NCI-H82 (cell line): ENCODE measurements around the gene STX17.
"Not testable (repeated sequence)": the region's sequence is repeated elsewhere in the genome, so short reads cannot be mapped to it uniquely, and the experiment has no call there.

ENCODE experiments used
- DNase-seq: peaks from one replicate; lab custom pipeline; 2025; lab: John Stamatoyannopoulos, UW

STX17 gene

GRCh38 chr9:99971410-99971809 is 65.0 kb downstream of the STX17 start:
- DNase-seq: no peak

GRCh38 chr9:99973455-99973854 is 67.0 kb downstream of the STX17 start:
- no peak for DNase-seq

- no peak for DNase-seq
Observed at GRCh38 chr9:99977033-99977792, 70.8 kb downstream of the STX17 start.

- peak; percentile 30 for DNase-seq
Observed at GRCh38 chr9:99978221-99978620, 71.8 kb downstream of the STX17 start.

GRCh38 chr9:99980598-99980997 is 74.1 kb downstream of the STX17 start:
- DNase-seq: no peak

DNA sequence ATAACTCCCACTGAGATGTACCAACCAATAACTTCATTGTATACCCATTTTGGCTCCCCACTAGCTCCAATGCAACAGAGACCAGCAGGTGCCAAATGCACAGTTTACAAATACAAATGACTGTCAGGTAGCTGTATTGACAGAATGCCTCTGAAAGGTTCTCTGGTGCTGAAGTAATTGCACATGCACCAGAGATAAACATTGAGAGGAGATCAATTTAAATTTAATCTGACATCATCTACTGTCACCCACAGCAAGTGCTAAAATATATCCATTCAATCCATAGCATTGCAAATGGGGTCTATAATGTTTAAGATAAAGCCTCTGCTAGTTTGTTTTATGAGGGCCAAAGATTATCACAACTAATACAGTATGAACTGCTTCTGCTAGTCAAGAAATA is 80.2 kb downstream of the STX17 start:
- DNase-seq: no peak

DNA sequence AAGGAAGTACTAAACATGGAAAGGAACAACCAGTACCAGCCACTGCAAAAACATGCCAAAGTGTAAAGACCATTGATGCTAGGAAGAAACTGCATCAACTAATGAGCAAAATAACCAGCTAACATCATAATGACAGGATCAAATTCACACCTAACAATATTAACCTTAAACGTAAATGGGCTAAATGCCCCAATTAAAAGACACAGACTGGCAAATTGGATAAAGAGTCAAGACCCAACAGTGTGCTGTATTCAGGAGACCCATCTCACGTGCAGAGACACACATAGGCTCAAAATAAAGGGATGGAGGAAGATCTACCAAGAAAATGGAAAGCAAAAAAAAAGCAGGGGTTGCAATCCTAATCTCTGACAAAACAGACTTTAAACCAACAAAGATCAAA is 84.1 kb downstream of the STX17 start:
- not testable (repeated sequence) for DNase-seq

- DNase-seq: no peak
Observed at GRCh38 chr9:99998266-99998665, 91.8 kb downstream of the STX17 start.

DNA sequence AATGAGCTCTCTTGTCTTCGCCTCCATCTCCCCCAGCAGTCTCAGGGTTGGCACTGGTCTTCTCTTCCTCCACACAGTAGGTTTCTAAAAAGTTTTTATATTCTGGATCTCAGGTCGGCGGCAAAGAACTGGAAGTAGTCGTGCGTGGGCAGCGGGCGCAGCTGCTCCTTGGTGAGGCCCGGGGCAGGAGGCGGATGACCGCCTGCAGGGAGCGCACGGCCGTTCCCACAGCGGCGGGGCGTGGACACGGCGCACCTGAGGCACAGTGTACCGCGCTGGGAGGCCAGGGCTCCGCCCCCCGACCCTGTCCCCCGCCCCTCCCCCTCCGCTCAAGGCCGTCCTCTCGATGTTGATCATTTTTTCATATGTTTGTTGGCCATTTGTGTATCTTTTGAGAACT is 92.4 kb downstream of the STX17 start:
- no peak for DNase-seq

- DNase-seq: no peak
Observed at GRCh38 chr9:99999797-100000196, 93.3 kb downstream of the STX17 start.

- DNase-seq: peak; percentile 79
Observed at GRCh38 chr9:100011062-100011681, 104.7 kb downstream of the STX17 start.

DNA sequence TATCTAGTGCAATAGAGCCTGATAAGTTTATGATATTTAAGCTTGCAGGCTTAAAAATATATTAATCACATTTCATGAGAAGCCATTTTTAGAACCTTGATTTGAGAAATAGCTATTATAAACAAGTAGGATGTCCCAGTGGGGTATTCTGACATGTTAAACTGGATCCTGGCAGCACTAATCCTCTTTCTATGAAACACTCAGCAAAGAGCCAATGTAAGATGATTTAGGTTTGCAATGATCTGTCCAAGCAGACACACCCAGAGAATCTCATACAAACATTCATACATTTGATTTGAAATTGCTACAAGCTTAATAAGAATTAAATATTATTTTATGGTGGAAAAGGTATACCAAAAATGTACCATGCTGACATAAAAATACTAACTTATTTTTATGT is 105.8 kb downstream of the STX17 start:
- DNase-seq: peak; percentile 41

DNA sequence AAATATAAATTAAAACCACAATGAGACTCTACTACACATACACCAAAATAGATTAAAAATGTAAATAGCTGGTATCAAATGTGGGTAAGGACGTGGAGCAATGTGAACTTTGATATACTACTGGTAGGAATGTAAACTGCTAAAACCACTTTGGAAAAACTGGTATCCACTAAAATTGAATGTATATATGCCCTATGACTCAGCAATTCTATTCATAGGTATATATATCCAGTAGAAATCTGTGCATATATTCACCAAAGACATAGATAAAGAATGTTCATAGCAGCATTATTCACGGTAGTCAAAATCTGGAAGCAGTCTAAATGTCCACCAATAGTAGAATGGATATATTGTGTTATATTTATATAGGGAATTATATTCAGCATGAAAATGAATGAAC is 107.1 kb downstream of the STX17 start:
- no peak for DNase-seq

- DNase-seq: peak; percentile 52
Observed at GRCh38 chr9:100014846-100015245, 108.4 kb downstream of the STX17 start.

DNA sequence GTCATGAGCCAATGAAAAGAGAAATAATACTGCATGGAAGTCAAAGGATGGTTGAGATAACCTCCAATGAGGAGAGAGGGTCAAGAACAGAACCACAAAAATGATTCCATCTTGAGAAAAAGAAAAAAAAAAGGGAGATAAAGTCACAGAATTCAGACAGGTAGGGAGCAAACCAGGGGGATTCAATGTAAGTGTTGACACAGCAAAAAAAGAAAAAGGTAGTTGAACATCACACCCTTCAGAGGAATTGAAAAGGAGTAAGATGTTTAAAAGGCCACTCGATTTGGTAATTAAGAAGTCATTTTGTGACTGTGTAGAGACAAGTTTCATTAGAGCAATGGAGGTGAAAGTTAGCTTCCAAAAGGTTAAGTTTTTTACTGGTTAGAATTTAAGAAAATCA is 113.1 kb downstream of the STX17 start:
- no peak for DNase-seq
